Measurements from ENCODE around the gene GTF2IRD1.

GTF2IRD1 gene

DNA sequence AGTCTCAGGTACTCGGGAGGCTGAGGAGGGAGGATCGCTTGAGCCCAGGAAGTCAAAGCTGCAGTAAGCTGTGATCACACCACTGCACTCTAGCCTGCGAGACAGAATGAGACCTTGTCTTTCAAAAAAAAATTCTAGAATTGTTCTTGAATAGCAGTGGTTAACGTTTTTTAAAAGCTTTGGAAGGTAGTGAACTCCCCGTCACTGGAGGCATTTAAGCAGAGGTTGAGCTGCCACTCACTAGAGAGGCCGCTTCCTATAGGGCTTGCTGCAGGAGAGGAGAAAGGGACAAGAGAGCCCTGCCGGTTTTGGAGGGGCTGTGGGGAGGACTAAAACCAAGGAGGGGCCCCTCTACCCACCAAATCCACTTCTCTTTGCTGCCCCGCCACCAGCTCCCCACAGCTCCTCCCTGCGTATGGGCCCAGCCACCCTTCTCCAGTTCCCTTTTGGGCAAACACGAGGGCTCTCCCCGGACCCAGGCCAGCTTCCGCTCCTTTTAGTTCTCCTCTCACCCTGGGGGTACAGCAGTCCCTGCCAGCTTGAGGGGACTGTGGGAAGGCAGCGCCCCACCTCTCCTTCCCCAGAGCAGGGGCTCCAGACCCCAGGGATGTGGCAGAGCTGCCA is 116.9 kb downstream of the GTF2IRD1 start:
- DNase-seq, result no peak

DNA sequence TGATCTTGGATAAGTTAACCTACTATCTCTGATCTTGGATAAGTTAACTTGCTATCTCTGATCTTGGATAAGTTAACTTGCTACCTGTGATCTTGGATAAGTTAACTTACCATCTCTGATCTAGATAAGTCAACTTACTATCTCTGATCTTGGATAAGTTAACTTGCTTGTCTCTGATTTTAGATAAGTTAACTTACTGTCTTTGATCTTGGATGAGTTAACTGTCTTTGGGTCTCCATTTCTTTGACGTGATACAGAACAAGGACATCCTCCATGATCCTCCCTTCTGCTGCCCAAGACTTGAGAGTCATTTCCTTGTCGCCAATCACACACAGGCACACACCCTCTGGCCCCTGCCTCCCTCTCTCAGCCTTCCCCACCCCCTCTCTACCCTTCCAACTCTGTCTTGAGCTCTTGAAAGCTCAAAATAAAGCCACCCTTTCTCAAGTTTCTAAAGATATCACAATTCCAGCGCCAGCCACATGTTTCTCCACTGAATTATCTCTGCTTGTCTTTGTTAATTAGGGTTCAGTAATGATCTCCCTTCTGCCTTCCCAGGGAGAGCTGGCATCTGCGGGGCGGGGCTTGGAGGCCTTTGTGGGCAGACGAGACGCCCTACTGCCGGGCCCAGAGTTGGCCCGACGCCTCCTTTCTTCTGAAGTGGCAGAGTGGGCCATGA is 118.7 kb downstream of the GTF2IRD1 start:
- no peak for DNase-seq

DNA sequence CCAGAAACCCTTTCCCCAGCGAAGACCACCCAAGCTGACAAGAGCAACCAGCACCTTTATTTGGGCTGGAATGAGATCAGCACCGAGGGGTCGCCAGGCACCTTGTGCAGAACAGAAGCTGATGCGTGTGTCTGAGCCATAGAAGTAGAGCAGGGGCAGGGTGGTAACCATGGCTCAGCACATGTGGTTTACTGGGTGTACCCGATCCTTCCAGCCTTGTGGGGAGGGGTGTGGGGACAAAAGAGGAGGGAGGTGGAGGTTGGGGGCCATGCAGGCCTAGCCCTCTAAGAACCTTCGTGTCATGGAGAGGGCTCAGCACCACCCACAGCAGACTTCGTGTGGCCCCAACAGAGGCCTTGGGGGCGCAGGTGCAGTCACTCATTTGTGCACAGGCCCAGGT is 119.8 kb downstream of the GTF2IRD1 start:
- no peak for DNase-seq

DNA sequence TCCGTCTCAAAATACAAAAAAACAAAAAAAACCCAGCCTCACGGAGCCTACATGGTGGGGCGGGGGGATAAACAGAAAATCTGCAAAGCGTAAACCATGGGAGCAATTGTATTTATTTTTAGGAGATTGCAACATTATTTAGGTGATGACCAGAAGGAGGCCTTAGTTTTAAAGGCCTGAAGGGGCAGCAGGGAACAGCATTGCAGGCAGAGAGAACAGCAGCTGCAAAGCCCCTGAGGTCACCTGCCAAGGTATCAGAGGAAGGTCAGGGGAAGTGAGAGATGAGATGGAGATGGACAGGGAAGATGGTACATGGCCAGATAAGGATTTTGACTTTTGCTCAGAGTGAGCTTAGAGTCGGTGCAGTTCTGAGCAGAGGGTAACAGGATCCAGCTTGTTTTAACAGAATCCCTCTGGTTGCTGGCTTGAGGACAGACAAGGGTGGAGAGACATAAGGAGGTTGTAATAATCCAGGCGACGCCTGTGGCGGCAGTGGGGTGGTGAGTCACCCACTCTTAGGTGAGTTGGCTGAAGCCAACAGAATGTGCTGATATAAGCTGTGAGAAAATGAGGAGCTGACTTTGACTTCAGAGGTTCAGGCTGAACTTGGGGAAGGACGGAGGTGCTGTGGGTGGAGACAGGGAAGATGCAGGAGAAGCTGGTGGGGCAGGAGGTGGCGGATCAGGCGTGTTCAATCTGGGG is 121.5 kb downstream of the GTF2IRD1 start:
- DNase-seq, result no peak

DNA sequence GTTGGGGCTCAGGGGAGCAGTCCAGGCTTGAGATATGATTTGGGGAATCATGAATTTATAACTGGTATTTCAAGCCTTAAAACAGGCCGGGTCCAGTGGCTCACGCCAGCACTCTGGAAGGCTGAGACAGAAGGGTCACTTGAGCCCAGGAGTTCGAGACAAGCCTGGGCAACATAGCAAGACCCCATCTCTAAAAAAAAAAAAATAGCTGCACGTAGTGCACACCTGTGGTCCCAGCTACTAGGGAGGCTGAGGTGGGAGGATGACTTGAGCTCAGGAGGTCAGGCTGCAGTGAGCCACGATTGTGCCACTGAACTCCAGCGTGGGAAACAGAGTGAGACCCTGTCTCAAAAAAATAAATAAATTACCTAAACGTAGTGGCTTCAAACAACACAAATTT is 122.1 kb downstream of the GTF2IRD1 start:
- no peak for DNase-seq

DNA sequence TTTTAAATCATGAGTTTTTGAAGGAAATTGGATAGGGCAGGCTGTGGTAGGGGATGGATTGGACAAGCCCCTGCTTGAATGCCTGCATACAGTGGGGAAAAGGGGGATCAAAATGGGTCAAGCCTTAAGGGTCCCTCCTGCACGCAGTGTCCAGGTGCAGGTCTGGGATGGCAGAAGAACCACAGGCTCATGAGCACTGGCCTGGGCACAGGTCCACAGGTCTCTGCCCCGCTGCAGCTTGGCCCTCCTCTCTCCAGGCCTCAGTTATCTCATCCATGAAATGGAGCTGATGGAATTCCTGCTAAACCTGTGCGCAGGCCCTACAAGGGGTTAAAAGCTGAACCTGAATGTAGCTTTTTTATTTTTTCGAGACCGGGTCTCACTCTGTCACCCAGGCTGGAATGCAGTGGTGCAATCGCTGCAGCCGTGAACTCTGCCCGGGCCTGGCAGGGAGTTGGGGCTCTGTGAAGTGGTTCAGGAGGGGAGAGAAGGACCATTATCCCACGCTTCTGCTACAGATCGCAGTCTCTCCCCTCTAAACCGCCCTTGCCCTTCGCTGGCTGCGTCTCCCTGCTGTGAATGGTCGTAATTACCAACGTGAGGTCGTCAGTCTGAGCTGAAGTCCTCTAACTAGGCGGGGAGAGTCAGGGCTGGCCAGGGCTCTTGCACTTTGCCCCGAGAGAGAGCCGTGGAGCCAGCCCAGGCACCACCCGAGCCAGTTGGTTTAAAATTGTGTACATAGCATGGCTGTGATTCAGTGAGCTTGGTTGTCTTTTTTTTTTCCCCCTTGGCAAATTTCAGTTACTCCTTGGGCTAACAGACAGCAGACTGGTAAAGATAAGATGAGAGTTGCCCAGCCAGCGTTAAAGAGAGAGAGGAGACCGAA is 126.3 kb downstream of the GTF2IRD1 start:
- no peak for DNase-seq

DNA sequence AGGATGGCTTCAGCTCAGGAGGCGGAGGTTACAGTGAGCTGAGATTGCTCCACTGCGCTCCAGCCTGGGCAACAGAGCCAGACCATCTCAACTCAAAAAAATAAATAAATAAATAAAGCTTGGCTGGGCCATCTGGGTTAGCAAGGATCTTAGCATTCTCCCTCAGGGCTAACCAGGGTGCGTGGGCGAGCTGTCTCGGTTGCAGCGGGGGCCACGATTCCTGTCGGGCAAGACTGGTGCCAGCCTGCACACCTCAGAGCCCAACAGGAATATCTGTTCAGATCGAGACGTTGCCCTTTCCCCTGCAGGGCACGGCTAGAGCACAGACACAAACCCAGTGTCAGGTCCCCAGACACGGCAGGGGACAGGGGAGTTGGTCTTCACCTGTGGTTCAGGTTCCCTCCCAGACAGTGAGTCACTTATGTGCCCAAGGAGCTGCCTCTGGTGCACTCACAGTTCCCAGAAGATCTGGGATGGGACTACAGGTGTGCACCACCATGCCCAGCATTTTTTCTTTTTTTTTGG is 128.3 kb downstream of the GTF2IRD1 start:
- DNase-seq, result no peak

DNA sequence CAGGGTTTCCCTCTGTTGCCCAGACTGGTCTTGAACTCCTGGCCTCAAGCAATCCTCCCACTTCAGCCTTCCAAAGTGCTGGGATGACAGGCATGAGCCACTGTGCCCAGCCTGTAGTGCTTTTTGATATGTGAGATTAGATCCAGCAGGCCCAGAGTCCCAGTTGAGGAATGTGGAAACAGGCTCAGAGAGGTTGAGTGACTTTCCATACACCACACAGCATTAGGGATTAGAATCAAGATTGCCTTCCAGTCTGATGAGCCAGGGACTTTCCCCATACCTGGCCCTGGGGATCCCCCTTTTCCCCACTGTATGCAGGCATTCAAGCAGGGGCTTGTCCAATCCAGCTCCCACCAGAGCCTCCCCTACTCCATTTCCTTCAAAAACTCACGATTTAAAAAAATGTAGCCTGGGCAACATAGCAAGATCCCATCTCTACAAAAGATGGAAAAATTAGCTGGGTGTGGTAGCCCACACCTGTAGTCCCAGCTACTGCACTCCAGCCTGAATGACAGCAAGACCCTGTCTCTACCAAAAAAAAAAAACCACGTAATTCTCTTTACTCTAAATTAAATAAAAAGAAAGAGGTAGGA is 128.8 kb downstream of the GTF2IRD1 start:
- DNase-seq, result no peak

DNA sequence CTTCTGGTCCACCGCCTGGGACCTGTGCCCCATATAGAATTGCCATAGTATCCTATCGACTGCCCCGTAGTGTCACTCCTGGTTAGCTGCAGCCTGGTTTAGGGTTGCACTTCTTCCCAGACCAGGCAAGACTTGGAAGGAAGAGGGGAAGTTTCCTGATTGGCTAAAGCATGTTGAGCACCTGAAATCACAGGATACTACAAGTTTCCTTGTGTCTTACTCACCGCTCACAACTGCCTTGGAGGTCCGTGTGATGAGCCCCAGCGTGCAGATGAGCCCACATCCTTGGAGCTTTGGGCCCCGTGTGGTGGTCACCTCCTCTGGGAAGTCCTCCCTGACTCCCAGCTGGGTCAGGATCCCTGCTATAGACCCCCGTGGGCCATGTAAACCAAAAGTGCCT is 129.9 kb downstream of the GTF2IRD1 start:
- no peak for DNase-seq

DNA sequence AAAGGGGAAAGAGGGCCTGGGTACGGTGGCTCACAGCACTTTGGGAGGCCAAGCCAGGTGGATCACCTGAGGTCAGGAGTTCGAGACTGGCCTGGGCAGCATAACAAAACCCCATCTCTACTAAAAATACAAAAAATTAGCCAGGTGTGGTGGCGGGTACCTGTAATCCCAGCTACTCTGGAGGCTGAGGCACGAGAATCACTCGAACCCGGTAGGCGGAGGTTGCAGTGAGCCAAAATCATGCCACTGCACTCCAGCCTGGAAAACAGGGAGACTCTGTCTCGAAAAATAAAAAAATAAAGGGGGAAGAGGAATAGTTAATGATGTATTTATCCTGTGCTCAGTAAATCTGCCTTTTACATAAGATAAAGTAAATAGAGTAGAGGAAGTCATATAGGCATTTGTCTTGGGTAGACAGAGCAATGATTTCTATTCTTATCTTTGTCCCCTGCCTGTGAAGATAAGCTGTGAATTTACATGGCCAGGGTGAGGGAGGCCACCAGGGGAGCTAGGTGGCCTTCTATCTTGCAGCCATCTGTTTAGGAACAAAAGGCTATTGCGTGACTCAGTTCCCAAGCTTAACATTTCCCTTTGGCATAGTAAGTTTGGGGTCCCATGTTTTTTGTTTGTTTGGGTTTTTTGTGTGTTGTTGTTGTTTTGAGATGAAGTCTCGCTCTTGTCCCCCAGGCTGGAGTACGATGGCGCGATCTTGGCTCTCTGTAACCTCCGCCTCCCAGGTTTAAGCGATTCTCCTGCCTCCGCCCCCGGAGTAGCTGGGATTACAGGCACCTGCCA is 130.7 kb downstream of the GTF2IRD1 start:
- DNase-seq, result no peak

DNA sequence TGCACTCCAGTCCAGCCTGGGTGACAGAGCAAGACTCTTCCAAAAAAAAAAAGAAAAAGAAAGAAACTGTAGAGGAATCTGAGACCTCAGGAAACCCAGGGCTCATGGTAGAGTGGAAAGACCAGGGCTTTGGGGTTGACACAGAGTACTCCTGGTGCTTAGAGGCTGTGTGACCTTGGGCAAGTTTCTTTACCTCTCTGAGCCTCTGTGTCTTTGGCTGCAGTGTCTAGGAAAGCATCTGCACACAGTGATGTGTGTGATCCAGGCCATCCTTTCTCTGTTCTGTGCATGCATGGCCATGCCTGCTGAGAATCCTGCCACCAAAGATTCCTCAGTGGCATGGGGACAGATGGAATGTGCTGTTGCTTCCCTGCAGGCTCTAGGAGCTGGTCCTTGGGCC is 132.1 kb downstream of the GTF2IRD1 start:
- no peak for DNase-seq

DNA sequence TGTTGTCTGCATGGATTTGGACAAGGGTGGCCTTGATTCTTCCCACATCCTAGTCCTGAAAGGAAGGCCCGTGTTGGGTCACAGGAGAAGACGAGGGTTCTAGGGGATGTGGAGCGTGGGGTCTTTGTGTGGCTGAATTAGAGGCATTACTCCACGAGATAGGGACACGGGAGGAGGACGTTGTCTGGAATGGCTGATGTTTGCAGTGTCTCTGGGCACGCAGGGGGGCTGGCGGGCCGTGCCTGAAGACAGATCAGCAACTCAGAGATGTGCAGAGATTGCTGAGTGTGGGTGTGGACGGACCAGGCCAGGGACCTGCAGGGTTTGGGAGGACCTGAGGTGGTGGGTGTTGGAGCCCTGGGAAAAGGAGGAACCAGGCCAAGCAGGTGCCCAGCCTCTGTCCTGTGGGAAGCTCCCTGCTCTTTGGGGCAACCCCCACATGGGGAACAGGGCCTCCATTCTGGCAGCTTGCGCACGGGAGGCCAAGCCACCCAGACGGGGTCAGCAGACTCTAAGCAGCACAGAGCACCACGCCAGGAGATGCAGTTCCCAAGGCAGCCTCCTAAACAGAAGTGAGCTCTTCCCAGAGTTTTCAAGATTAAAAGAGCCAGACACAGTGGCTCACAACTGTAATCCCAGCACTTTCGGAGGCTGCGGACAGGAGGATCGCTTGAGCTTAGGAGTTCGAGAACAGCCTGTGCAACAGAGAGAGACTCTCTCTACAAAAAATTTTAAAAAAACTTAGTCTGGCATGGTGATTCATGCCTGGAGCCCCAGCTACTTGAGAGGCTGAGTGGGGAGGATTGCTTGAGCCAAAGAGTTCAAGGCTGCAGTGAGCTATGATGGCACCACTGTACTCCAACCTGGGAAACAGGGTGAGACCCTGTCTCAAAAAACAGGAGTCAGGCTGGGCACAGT is 132.8 kb downstream of the GTF2IRD1 start:
- DNase-seq, result no peak

DNA sequence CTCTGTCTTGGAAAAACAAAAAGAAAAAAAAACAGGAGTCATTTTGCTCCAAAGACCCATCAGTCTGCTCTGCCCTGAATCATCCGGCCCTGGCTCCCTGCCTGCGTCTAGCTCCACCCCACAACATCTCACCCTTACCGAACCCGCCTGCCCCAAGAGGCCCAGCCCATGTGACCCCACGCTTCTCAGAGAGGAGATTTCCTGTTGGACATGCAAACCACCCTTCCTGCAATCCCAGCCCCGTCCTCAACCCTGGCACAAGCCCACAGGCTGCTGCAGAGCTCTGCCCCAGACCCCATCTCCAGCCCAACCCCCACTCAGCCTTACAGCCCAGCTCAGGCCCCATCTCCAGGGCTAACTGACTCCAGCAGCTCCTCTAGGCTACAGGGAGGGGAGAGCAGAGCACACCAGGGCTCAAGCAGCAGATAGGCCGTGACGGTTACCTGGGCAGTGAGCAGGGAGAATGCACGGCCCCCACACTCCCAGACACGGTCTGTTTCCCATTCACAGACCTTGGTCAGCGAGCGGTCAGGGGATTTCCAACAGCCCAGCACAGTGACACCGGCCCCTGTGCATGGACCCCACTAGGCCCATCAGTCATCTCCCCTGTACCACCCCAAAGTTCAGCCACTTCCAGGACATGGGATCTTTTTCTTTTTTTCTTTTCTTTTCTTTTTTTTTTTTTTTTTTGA is 133.9 kb downstream of the GTF2IRD1 start:
- DNase-seq, result peak in 1 of 2 donors; percentile 56

DNA sequence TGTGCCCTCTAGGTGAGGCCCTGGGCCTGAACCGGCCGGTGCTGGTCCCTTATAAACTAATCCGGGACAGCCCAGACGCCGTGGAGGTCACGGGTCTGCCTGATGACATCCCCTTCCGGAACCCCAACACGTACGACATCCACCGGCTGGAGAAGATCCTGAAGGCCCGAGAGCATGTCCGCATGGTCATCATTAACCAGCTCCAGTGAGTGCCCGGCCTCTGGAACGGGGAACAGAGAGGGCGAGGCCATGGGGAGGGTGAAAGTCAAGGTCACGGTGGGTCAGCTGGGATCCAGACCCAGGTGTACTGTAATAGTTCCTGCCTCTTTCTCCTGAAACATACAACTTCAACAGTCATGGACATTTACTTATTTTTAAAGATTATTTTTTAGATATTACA is 137.1 kb downstream of the GTF2IRD1 start:
- no peak for DNase-seq

DNA sequence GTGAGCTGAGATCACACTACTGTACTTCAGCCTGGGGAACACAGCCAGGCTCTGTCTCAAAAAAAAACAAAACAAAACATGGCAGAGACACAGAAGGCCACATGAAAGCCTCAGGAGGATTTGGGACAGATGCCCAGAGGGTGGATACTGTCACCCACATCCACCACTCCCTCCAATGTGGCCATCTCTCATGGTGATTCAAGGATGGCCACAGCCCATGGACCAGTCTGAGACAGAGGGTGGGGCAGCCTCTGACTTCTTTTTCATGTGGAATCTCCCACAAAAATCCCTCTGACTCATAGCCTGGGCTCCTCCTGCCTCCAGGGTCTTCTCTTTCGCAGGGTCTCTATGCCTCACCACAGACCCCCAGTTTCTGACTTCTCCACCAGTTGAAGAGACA is 144.9 kb downstream of the GTF2IRD1 start:
- DNase-seq, result no peak

DNA sequence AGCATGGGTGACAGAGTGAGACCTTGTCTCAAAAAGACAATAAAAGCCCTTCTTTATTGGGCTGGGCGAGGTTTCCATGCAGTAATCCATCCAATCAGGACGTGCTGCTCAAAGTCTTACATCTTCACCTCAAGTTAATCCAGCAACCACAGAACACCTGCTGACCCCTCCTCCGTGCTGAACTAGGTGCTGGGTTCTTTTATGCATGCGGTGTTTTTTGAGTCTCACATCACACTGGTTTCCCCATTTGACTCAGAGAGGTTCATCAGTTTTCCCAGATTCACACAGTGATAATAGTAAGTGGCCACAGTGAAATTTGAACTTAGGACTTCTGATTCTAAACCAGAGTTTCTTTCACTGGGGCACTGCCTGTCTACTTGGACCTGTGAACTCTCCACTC is 145.5 kb downstream of the GTF2IRD1 start:
- no peak for DNase-seq

DNA sequence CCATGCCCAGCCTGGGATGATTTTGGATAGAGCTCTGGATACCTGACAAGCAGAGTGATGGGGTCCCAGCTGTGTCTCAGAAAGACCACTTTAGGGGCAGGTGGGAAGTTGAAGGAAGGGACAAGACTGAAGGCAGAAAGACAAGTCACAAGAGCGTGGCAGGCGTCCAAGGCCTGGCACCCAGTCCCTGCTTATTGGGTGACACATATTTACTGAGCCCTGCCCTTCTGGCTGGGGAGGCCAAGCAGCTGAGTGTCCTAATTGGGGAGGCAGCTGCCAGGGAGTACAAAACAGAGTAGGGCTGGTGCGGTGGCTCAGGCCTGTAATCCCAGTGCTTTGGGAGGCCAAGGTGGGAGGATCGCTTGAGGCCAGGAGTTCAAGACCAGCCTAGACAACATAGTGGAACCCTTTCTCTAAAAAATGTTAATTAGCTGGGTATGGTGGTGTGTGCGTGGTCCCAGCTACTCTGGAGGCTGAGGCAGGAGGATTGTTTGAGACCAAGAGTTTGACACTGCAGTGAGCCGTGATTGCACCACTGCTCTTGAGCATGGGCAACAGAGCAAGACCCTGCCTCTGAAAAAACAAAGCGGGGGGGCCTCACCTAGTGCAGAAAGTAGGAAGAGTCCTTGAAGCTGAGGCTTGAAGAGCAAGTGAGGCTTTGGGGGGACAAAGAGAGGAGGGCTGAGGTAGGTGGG is 150.8 kb downstream of the GTF2IRD1 start:
- DNase-seq, result no peak

DNA sequence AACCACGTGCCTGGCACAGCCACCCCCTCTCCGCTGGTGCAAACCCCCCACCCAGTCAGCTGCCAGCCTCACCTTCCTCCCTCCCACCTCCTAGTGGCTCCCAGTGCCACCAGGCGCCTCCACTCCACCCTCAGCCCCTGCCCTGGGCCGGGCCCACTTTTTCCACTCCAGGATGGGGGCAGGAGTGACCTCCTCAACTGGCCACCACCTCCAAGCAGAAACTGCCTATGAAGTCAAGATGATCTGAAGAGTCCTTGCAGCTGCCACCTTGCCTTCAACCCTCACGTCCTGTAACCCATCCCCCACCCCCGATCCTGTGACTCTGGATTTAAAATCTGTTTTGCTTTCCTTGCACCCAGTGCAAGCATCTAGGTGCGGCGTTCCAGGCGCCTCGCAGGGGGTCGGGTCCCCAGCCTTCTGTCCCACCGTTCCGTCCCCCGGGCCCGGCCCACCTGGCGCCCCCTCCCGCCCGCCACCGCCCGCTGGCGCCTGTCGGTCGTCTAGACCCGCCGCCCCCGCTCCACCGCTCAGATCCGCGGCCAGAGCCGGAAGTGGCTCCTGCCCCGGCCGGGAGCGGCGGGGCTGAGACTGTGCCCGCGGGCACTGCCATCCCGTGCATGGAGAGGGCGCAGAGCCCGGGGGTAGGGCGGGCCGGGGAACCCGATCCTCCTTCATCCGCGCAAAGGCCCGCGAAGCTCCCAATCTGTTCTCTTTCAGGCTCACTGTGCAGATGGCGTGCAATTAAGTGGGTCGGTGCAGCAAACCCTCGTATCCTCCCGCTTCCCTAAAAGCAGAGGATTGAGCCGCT is 152.6 kb downstream of the GTF2IRD1 start:
- peak; percentile 21 to 34 for DNase-seq

Data from bone marrow (tissue), 2 donors.